ENCODE data around the gene NLRP7.
"Not testable (repeated sequence)": the region's sequence is repeated elsewhere in the genome, so short reads cannot be mapped to it uniquely, and the experiment has no call there.

Gene NLRP7

GRCh38 chr19:54919646-54920563 lies 27.4 kb downstream of the NLRP7 start:
- not testable (repeated sequence) for DNase-seq (ENCODE audit: low spot score)

DNA sequence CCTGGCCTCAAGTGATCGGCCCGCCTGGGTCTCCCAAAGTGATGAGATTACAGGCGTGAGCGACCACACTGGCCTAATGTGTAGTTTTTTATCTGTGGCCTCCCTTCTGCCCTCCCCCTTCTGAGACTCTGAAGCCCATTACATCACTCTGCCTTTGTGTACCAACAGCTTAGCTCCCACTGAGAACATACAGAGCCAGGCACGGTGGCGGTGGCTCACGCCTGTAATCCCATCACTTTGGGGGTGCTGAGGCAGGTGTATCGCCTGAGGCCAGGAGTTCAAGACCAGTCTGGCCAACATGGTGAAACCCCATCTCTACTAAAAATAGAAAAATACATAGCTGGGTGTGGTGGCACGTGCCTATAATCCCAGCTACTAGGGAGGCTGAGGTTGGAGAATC lies 28.8 kb downstream of the NLRP7 start:
- DNase-seq (ENCODE audit: low spot score) = no peak

GRCh38 chr19:54916822-54917221 lies 30.5 kb downstream of the NLRP7 start:
- DNase-seq (ENCODE audit: low spot score) = no peak

GRCh38 chr19:54907899-54908298 lies 39.4 kb downstream of the NLRP7 start:
- not testable (repeated sequence) for DNase-seq (ENCODE audit: low spot score)

GRCh38 chr19:54906819-54907218 lies 40.5 kb downstream of the NLRP7 start:
- DNase-seq (ENCODE audit: low spot score) = no peak

GRCh38 chr19:54905803-54906511 lies 41.4 kb downstream of the NLRP7 start, which contains the start of gene NCR1:
NCR1 (plus strand) TSS chr19:54906148; CDS start chr19:54906188, 40 bp downstream.
- no peak for DNase-seq (ENCODE audit: low spot score)

GRCh38 chr19:54905421-54905802 lies 41.9 kb downstream of the NLRP7 start:
- no peak for DNase-seq (ENCODE audit: low spot score)

GRCh38 chr19:54904261-54904660 lies 43.1 kb downstream of the NLRP7 start:
- DNase-seq (ENCODE audit: low spot score) = not testable (repeated sequence)

GRCh38 chr19:54903303-54903702 lies 44.0 kb downstream of the NLRP7 start:
- no peak for DNase-seq (ENCODE audit: low spot score)

GRCh38 chr19:54902061-54902460 lies 45.3 kb downstream of the NLRP7 start:
- no peak for DNase-seq (ENCODE audit: low spot score)

DNA sequence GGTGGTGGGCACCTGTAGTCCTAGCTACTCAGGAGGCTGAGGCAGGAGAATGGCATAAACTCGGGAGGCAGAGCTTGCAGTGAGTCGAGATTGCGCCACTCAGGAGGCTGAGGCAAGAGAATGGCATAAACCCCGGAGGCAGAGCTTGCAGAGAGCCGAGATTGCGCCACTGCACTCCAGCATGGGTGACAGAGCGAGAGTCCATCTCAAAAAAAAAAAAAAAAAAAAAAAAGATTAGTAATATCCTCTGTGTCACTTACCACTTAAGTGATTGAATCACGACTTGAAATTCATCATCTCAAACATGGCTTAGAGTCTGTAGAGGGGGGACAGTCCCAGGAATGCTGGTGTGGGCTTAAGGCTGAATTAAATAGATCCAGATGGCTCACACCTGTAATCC lies 46.2 kb downstream of the NLRP7 start:
- DNase-seq (ENCODE audit: low spot score) = not testable (repeated sequence)

DNA sequence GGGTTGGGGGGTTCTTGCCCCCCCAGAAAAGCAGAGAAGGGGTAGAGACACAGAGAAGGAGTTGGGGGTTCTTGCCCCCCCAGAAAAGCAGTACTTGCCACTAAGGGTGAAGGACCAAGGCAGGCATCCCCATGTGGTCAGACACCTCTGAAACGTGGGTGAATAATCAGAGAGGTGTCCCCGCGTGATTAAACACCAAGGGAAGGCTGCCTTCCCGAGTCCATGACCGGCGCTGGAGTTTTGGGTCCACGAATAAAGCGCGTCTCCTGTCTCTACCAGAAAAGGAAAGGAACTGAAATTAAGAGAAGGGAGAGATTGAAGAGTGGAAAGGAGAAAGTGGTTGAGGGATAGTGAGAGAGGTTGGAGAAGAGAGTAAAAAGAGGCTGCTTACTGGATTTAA lies 47.7 kb downstream of the NLRP7 start:
- DNase-seq (ENCODE audit: low spot score) = not testable (repeated sequence)

GRCh38 chr19:54898685-54899084 lies 48.6 kb downstream of the NLRP7 start:
- not testable (repeated sequence) for DNase-seq (ENCODE audit: low spot score)

DNA sequence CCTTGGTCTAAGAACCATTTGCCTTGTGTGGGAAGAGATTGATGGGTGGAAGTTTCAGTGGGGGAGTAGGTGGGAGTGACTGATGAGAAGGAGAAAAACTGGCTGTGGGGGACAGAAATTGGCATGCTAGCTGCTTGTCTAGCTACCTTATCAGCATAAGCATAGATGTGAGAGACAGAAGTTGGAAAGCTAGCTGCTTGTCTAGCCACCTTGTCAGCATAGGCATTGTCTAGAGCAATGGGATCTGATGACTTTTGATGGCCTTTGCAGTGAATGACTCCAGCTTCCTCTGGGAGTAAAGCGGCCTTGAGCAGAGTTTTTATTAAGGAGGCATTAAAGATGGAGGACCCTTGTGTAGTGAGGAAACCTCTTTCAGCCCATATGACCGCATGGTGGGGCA lies 51.3 kb downstream of the NLRP7 start:
- no peak for DNase-seq (ENCODE audit: low spot score)

DNA sequence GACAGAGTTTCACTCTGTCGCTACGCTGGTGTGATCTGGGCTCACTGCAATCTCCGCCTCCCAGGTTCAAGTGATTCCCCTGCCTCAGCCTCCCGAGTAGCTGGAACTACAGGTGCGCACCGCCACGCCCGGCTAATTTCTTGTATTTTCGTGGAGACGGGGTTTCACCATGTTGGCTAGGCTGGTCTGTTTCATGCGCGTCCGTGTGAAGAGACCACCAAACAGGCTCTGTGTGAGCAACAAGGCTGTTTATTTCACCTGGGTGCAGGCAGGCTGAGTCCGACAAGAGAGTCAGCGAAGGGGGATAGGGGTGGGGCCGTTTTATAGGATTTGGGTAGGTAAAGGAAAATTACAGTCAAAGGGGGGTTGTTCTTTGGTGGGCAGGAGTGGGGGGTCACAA lies 53.2 kb downstream of the NLRP7 start:
- not testable (repeated sequence) for DNase-seq (ENCODE audit: low spot score)

GRCh38 chr19:54893406-54893805 lies 53.9 kb downstream of the NLRP7 start:
- DNase-seq (ENCODE audit: low spot score) = peak; percentile 43

DNA sequence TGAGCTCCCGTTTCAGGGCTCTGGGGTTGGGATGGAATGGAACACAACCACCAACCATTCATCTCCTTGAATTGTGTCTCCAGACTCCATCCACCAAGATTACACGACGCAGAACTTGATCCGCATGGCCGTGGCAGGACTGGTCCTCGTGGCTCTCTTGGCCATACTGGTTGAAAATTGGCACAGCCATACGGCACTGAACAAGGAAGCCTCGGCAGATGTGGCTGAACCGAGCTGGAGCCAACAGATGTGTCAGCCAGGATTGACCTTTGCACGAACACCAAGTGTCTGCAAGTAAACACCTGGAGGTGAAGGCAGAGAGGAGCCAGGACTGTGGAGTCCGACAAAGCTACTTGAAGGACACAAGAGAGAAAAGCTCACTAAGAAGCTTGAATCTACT lies 57.8 kb downstream of the NLRP7 start:
- no peak for DNase-seq (ENCODE audit: low spot score)

GRCh38 chr19:54888239-54888638 lies 59.1 kb downstream of the NLRP7 start:
- DNase-seq (ENCODE audit: low spot score) = no peak

DNA sequence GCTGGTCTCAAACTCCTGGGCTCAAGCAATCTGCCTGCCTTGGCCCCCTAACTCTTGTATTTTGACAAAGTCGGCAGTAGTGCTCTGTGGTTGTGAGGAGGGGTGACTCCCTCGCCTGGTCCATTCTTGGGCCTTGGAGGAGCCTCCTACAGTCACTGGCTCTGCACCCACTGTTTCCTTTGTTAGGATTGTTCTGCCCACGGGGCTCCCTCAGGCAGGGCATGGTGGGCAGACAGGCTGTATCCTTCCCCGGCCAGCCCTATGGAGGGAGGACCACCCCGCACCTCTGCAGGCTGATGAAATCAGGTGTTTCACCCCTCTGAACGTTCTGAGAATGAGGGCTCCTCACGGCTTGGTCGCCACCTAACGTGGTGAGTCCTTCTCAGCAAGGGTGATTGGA lies 64.1 kb downstream of the NLRP7 start:
- no peak for DNase-seq (ENCODE audit: low spot score)

DNA sequence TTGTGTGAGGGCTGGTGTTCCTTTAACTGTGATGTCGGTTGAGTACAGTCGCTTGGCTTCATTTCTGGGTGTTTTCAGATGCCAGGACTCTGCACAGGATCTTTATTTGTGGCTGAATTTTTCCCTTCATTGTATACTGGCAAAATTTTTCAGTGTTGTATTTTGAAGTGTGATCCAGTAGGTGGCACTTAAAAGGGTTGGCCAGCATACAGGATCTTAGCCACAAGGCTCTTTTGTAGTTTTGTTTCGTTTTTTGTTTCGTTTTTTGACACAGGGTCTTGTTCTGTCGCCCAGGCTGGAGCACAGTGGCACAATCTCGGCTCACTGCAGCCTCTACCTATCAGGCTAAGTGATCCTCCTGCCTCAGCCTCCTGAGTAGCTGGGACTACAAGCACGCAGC lies 64.6 kb downstream of the NLRP7 start:
- no peak for DNase-seq (ENCODE audit: low spot score)

DNA sequence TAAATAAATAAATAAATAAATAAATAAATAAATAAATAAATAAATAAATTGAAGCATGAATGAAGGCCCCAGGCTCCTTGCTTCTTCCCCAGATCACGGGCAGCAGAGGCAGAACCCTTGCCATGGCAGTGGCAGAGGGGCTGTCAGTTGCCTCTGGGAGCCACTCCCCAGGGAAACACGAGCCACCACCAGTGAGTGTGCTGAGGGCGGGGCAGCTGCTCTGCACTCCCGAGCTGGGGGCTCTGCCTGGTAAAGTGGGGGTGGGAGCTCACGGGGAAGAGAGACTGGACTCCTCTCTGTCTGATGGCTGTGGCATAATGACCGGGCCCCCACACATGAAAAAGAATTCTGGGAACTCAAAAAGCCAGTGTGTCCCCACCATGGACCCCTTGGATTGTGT lies 65.4 kb downstream of the NLRP7 start:
- no peak for DNase-seq (ENCODE audit: low spot score)

DNA sequence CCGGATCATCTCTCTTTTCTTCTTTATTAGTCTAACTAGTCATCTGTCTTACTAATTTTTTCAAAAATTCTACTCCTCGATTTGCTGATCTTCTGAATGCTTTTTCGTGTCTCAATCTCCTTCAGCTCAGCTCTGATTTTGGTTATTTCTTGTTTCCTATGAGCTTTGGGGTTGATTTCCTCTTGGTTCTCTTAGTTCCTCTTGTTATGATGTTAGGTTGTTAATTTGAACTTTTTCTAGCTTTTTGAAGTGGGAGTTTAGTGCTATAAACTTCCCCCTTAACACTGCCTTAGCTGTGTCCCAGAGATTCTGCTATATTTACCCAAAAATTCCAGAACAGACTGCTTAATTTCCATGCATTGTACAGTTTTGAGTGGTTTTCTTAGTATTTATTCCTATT lies 69.9 kb downstream of the NLRP7 start:
- DNase-seq (ENCODE audit: low spot score) = no peak

GRCh38 chr19:54875506-54875905 lies 71.8 kb downstream of the NLRP7 start:
- DNase-seq (ENCODE audit: low spot score) = no peak

Measured in iPS-NIHi11 (cell line).